ENCODE measurements around the gene STK32B.

DNA sequence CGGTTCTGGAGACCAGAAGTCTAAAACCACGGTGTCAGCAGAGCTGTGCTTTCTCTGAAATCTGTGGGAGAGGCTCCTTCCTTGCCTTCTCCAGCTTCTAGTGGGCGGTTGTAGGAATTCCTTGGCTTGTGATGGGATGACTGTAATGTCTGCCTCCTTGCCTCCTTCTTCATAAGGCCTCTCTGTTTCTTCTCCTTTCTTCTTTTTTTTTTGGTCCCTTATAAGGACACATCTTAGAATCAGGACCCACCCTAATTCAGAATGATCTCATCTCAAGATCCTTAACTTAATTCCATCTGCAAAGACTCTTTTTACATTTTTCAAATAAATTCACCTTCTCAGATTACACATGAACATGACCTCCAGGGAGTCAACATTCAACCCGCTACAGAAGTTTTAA lies 186.9 kb downstream of the STK32B start:
- TF ChIP-seq, protein P1, sequence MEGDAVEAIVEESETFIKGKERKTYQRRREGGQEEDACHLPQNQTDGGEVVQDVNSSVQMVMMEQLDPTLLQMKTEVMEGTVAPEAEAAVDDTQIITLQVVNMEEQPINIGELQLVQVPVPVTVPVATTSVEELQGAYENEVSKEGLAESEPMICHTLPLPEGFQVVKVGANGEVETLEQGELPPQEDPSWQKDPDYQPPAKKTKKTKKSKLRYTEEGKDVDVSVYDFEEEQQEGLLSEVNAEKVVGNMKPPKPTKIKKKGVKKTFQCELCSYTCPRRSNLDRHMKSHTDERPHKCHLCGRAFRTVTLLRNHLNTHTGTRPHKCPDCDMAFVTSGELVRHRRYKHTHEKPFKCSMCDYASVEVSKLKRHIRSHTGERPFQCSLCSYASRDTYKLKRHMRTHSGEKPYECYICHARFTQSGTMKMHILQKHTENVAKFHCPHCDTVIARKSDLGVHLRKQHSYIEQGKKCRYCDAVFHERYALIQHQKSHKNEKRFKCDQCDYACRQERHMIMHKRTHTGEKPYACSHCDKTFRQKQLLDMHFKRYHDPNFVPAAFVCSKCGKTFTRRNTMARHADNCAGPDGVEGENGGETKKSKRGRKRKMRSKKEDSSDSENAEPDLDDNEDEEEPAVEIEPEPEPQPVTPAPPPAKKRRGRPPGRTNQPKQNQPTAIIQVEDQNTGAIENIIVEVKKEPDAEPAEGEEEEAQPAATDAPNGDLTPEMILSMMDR (IDR thresholded peaks at IDR 0.05; ENCODE audit: low read depth, low read length, missing input control): no peak
- TF ChIP-seq SP1 (IDR thresholded peaks at IDR 0.05): no peak
- TF ChIP-seq YY1 (IDR thresholded peaks at IDR 0.05): no peak
- TF ChIP-seq, protein P2, sequence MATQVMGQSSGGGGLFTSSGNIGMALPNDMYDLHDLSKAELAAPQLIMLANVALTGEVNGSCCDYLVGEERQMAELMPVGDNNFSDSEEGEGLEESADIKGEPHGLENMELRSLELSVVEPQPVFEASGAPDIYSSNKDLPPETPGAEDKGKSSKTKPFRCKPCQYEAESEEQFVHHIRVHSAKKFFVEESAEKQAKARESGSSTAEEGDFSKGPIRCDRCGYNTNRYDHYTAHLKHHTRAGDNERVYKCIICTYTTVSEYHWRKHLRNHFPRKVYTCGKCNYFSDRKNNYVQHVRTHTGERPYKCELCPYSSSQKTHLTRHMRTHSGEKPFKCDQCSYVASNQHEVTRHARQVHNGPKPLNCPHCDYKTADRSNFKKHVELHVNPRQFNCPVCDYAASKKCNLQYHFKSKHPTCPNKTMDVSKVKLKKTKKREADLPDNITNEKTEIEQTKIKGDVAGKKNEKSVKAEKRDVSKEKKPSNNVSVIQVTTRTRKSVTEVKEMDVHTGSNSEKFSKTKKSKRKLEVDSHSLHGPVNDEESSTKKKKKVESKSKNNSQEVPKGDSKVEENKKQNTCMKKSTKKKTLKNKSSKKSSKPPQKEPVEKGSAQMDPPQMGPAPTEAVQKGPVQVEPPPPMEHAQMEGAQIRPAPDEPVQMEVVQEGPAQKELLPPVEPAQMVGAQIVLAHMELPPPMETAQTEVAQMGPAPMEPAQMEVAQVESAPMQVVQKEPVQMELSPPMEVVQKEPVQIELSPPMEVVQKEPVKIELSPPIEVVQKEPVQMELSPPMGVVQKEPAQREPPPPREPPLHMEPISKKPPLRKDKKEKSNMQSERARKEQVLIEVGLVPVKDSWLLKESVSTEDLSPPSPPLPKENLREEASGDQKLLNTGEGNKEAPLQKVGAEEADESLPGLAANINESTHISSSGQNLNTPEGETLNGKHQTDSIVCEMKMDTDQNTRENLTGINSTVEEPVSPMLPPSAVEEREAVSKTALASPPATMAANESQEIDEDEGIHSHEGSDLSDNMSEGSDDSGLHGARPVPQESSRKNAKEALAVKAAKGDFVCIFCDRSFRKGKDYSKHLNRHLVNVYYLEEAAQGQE (IDR thresholded peaks at IDR 0.05): no peak
- no peak for TF ChIP-seq RAD21 (IDR thresholded peaks at IDR 0.05)
- TF ChIP-seq EGR1 (IDR thresholded peaks at IDR 0.05; ENCODE audit: low read depth in 2 of 2): no peak
- no peak for TF ChIP-seq JUND (IDR thresholded peaks at IDR 0.05)
- TF ChIP-seq GABPA (IDR thresholded peaks at IDR 0.05 in 1 of 2, conservative IDR thresholded peaks at IDR 0.05 in 1 of 2): no peak

Data from liver (tissue), 3 donors.